A549 (cell line): ENCODE measurements around the gene CRACDL. TPM values are rescaled to one million over a fixed set of nuclear protein-coding genes. Genes with fewer than 3 reads are reported as not detected.

Source experiments
- ATAC-seq, 2 experiments: fragments of 200-7000 bp in 1 of 2; fragments of >200 bp in 1 of 2; cut with Nextera tagmentation in 1 of 2; cut with Tn5 transposase in 1 of 2; 3 replicates each; pipeline versions ENCODE4 v1.8.0 to v1.9.1; 2018 to 2020; ENCODE audit warnings: mild to moderate bottlenecking in 1 of 2, moderate library complexity in 1 of 2
- CTCF ChIA-PET: fragments of 300-600 bp; sonication (Branson Sonifier 250); formaldehyde crosslinking; extraction: SDS; loops from one replicate; lab custom pipeline; 2021; ENCODE audit warnings: antibody characterized with exemption, inconsistent platforms; lab: Yijun Ruan, JAX
- POLR2A ChIA-PET: fragments of 350-600 bp; formaldehyde crosslinking; extraction: SDS; loops from one replicate; lab custom pipeline; 2021; ENCODE audit warnings: antibody characterized with exemption, inconsistent platforms; lab: Yijun Ruan, JAX
- DNase-seq, 2 experiments: peaks; one replicate each; pipeline versions ENCODE4 v3.0.0 to v3.0.0-alpha.2; 2011 to 2016; ENCODE audit warnings: low read depth in 1 of 2, low spot score in 1 of 2
- FAIRE-seq: peaks from 2 replicates; lab custom pipeline; 2011; peaks lifted over from hg19 to GRCh38; lab: Jason Lieb, UNC
- H3K27ac ChIP-seq, 2 experiments: fragments of >200 bp; sonication (Bioruptor Twin); formaldehyde crosslinking; 3 replicates each; pipeline ENCODE4 v1.5.1; 2016 to 2017
- H3K4me1 ChIP-seq: fragments of >200 bp; sonication (Bioruptor Twin); formaldehyde crosslinking; 3 replicates; pipeline ENCODE4 v1.6.1; 2016
- H3K4me2 ChIP-seq: fragments of >200 bp; sonication (Bioruptor Twin); formaldehyde crosslinking; 3 replicates; pipeline ENCODE4 v1.6.1; 2016
- H3K4me3 ChIP-seq: fragments of >200 bp; sonication (Bioruptor Twin); formaldehyde crosslinking; 3 replicates; pipeline ENCODE4 v1.5.1; 2016
- H3K9me3 ChIP-seq: fragments of >200 bp; sonication (Bioruptor Twin); formaldehyde crosslinking; 3 replicates; pipeline ENCODE4 v1.6.1; 2016
- CBX2 ChIP-seq: fragments of 200-600 bp; sonication (generic); IDR thresholded peaks from 2 replicates; pipeline ENCODE4 v1.6.1; 2016; ENCODE audit warnings: low read depth, mild to moderate bottlenecking, borderline replicate concordance
- CEBPB ChIP-seq, 2 experiments: fragments of >200 bp in 1 of 2; sonication (Bioruptor Twin) in 1 of 2; formaldehyde crosslinking in 1 of 2; IDR thresholded peaks; 2 replicates each; pipeline ENCODE4 v1.6.1; 2012 to 2016
- CHD2 ChIP-seq: fragments of 150-350 bp; IDR thresholded peaks from 2 replicates; pipeline ENCODE4 v1.6.1; 2014; ENCODE audit warnings: low read length; ENCODE audit not compliant: partially characterized antibody
- CHD4 ChIP-seq: fragments of 200-600 bp; sonication (generic); IDR thresholded peaks from 2 replicates; pipeline ENCODE4 v1.6.1; 2016; ENCODE audit warnings: antibody characterized with exemption, mild to moderate bottlenecking, borderline replicate concordance
- EHF ChIP-seq: fragments of 250-450 bp; sonication (Bioruptor Pico); IDR thresholded peaks from 2 replicates; pipeline ENCODE4 v1.5.0; 2020; ENCODE audit warnings: mild to moderate bottlenecking
- FOSL2 ChIP-seq, 2 experiments: fragments of 450-650 bp in 1 of 2; fragments of >200 bp in 1 of 2; sonication (Bioruptor Twin) in 1 of 2; formaldehyde crosslinking; IDR thresholded peaks; 2 replicates each; pipeline versions ENCODE4 v1.5.0 to v1.6.1; 2016 to 2020; ENCODE audit warnings: mild to moderate bottlenecking in 1 of 2, moderate library complexity in 1 of 2
- FOXS1 ChIP-seq: fragments of 250-450 bp; sonication (Bioruptor Pico); IDR thresholded peaks from 2 replicates; pipeline ENCODE4 v1.5.0; 2020; ENCODE audit warnings: mild to moderate bottlenecking, moderate library complexity
- HEYL ChIP-seq: fragments of 250-450 bp; sonication (Bioruptor Pico); IDR thresholded peaks from 2 replicates; pipeline ENCODE4 v1.8.0; 2021; ENCODE audit warnings: mild to moderate bottlenecking, moderate library complexity
- HOXA7 ChIP-seq: fragments of 250-450 bp; sonication (Bioruptor Pico); IDR thresholded peaks from 2 replicates; pipeline ENCODE4 v1.5.0; 2020; ENCODE audit warnings: mild to moderate bottlenecking, moderate library complexity
- KDM1A ChIP-seq: fragments of 200-600 bp; sonication (generic); IDR thresholded peaks from 2 replicates; pipeline ENCODE4 v1.6.1; 2016; ENCODE audit warnings: low read depth, mild to moderate bottlenecking
- KDM5A ChIP-seq: fragments of 200-600 bp; sonication (generic); IDR thresholded peaks from 2 replicates; pipeline ENCODE4 v1.6.1; 2016; ENCODE audit warnings: antibody characterized with exemption, mild to moderate bottlenecking
- MAFK ChIP-seq: fragments of 450-650 bp; IDR thresholded peaks from 2 replicates; pipeline ENCODE4 v1.6.1; 2014; ENCODE audit not compliant: partially characterized antibody
- NPAS2 ChIP-seq: fragments of 250-450 bp; sonication (Bioruptor Pico); IDR thresholded peaks from 2 replicates; pipeline ENCODE4 v1.8.0; 2022; ENCODE audit warnings: mild to moderate bottlenecking, moderate library complexity, borderline replicate concordance
- NR3C1 ChIP-seq: fragments of >200 bp; sonication (Bioruptor Twin); formaldehyde crosslinking; IDR thresholded peaks from 3 replicates; pipeline ENCODE4 v1.6.1; 2017
- POLR2AphosphoS2 ChIP-seq: conservative IDR thresholded peaks from 2 replicates; pipeline ENCODE4 v1.6.1; 2012; ENCODE audit warnings: low read length, improper control_type of control experiment, inconsistent platforms
- RARB ChIP-seq: fragments of 250-450 bp; sonication (Bioruptor Pico); IDR thresholded peaks from 2 replicates; pipeline ENCODE4 v1.8.0; 2021; ENCODE audit warnings: mild to moderate bottlenecking, moderate library complexity
- RFX5 ChIP-seq: fragments of 450-650 bp; IDR thresholded peaks from 2 replicates; pipeline ENCODE4 v1.7.1; 2014; ENCODE audit warnings: antibody characterized with exemption, mild to moderate bottlenecking, moderate library complexity
- SREBF2 ChIP-seq: fragments of 450-650 bp; IDR thresholded peaks from 2 replicates; pipeline ENCODE4 v1.6.1; 2014; ENCODE audit warnings: mild to moderate bottlenecking, moderate library complexity
- TFCP2L1 ChIP-seq: fragments of 250-450 bp; sonication (Bioruptor Pico); IDR thresholded peaks from 2 replicates; pipeline ENCODE4 v1.5.0; 2021; ENCODE audit warnings: mild to moderate bottlenecking
- TP53 ChIP-seq: fragments of 250-450 bp; sonication (Bioruptor Pico); IDR thresholded peaks from 2 replicates; pipeline ENCODE4 v1.5.0; 2021; ENCODE audit warnings: mild to moderate bottlenecking, moderate library complexity
- ZC3H11A ChIP-seq: fragments of 450-650 bp; IDR thresholded peaks from 2 replicates; pipeline ENCODE4 v1.6.1; 2014; ENCODE audit warnings: antibody characterized with exemption, mild to moderate bottlenecking
- WGBS: methylation state at CpG from one replicate; pipeline ENCODE4 v1.1.6; 2017; ENCODE audit errors: missing lambda C conversion rate; 5-methylcytosine and 5-hydroxymethylcytosine counted together
- polyA plus RNA-seq, 4 experiments: library from polyadenylated mRNA; depleted of rRNA in 3 of 4; stranded (reverse); fragments of >200 nt; fragmentation: RNase III in 1 of 4; extraction: RNeasy Plus Mini Kit Qiagen cat#74134 plus additional on column Dnase treatment in 1 of 4; gene quantifications; 2 replicates in 3 of 4; 3 replicates in 1 of 4; pipeline ENCODE4 v1.2.3, GENCODE V29; 2011 to 2017
- TF ChIP-seq, protein P1 (sequence below): fragments of 150-350 bp; IDR thresholded peaks from 2 replicates; pipeline ENCODE4 v1.6.1; 2014; ENCODE audit warnings: low read depth, mild to moderate bottlenecking, low read length
- TF ChIP-seq, protein P2 (sequence below): IDR thresholded peaks from 2 replicates; pipeline ENCODE4 v1.6.1; 2012
- TF ChIP-seq, protein P3 (sequence below): IDR thresholded peaks from 2 replicates; pipeline ENCODE4 v1.6.1; 2012

Gene CRACDL
- polyA plus RNA-seq, 2 of the 4 experiments (the other 2 are of a cell fraction) = 0.21 to 0.36 TPM

DNA sequence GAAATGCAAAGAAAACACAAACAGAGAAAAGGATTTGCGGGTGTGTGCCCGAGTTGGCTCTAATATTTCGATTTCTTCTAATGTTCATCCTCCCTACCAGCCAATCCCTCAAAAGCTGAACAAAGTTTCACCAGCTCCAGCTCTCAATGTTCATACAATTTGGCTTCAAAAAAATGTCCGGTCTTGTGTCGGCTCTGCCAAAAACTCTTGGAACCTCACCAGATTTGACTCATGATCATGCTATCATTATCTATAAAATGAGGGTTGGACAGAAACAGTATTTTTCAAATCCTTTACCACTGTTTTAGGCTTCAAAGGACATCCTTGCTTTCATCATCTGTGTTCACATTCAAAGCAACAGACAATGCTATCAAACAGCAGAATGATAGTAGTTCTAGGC is 88.2 kb downstream of the CRACDL start:
- POLR2A ChIA-PET = no interaction called here
- no peak overlapping the region for H3K27ac ChIP-seq
- TF ChIP-seq, protein P1, sequence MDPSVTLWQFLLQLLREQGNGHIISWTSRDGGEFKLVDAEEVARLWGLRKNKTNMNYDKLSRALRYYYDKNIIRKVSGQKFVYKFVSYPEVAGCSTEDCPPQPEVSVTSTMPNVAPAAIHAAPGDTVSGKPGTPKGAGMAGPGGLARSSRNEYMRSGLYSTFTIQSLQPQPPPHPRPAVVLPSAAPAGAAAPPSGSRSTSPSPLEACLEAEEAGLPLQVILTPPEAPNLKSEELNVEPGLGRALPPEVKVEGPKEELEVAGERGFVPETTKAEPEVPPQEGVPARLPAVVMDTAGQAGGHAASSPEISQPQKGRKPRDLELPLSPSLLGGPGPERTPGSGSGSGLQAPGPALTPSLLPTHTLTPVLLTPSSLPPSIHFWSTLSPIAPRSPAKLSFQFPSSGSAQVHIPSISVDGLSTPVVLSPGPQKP = no peak
- TF ChIP-seq, protein P2, sequence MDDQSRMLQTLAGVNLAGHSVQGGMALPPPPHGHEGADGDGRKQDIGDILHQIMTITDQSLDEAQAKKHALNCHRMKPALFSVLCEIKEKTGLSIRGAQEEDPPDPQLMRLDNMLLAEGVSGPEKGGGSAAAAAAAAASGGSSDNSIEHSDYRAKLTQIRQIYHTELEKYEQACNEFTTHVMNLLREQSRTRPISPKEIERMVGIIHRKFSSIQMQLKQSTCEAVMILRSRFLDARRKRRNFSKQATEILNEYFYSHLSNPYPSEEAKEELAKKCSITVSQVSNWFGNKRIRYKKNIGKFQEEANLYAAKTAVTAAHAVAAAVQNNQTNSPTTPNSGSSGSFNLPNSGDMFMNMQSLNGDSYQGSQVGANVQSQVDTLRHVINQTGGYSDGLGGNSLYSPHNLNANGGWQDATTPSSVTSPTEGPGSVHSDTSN = no peak
- TF ChIP-seq CBX2 = no peak
- TF ChIP-seq, all 56 proteins: peak for 0
- Histone ChIP-seq H3K4me2 (no peak overlapping the region), H3K4me3 (no peak overlapping the region), H3K9me3 (no peaks in the 10 kb centered on the region), H3K4me1 (peaks cover 4% of the 10 kb centered on the region)
- no peak for DNase-seq
- CTCF ChIA-PET = interaction anchor here (0.9 to 1.5 kb wide), 4 partner anchors 8 to 198 kb away, joined by 3 to 6 read pairs (median 4); no protein-coding TSS in a partner anchor
- FAIRE-seq = no peak
- ATAC-seq = no peak
- 62% methylated on average over 5 of the region's 5 CpGs for WGBS

DNA sequence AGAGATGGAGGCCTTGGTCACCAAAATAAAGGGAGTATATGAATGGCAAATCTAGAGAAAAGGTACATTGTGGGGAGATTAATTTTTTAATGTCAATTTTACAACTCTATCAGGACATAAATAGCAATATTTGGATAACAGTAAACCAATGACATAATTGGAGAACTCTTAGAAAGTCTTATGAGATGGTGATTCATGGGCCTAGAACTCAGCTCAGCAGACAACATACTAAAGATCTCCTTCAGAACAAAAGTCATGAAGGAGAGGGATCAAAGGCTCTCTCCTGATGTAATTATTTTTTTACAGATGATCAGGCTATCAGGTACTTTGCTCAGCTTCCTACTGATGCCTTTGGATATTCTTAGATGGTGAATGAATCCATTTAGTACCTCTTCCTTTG is 90.0 kb downstream of the CRACDL start:
- CTCF ChIA-PET = no interaction called here
- Histone ChIP-seq H3K4me2 (no peak overlapping the region), H3K4me3 (no peak overlapping the region), H3K27ac (no peak overlapping the region), H3K9me3 (no peaks in the 10 kb centered on the region), H3K4me1 (peaks cover 10% of the 10 kb centered on the region)
- DNase-seq (no peak), FAIRE-seq (no peak), ATAC-seq (no peak)
- no peak for TF ChIP-seq RARB (CRISPR knock-in tag)
- TF ChIP-seq NPAS2 (CRISPR knock-in tag) = no peak
- POLR2A ChIA-PET = no interaction called here

DNA sequence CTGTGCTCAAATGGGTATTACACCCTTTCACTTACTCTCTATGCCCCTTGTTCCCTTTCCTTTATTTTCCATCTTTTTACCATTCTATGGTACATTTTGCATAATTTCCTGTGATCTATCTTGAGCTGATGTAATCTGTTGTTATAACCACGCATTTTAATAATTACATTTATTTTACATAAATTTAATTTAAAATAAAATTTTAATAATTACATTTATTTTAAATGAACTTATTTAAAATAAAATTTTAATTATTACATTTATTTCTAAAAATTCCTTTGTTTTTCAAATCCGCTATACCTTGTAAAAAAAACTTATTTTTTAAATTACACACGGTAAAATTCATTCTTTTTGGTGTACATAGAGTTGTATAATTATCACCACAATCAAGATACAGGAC is 93.9 kb downstream of the CRACDL start:
- POLR2A ChIA-PET = no interaction called here
- 0 out of 6 replicates have a peak overlapping the region, but pooled peaks have one; percentile 7 to 49 for H3K27ac ChIP-seq
- DNase-seq = no peak
- peaks cover 10% of the 10 kb centered on the region for H3K4me1 ChIP-seq
- no peak for TF ChIP-seq NR3C1
- no peak for TF ChIP-seq ZC3H11A
- no peak for TF ChIP-seq TP53
- no peak for TF ChIP-seq FOXS1
- no peak for TF ChIP-seq HEYL (CRISPR knock-in tag)
- no peak for FAIRE-seq
- H3K4me2 ChIP-seq = peak overlapping the region; percentile 21; the same call in 1 of the 3 replicates
- peaks cover 5% of the 10 kb centered on the region; the same call in 1 of the 3 replicates for H3K9me3 ChIP-seq
- no peak overlapping the region for H3K4me3 ChIP-seq
- CTCF ChIA-PET = no interaction called here
- no peak for ATAC-seq
- WGBS = 71% methylated on average over 3 of the region's 3 CpGs

DNA sequence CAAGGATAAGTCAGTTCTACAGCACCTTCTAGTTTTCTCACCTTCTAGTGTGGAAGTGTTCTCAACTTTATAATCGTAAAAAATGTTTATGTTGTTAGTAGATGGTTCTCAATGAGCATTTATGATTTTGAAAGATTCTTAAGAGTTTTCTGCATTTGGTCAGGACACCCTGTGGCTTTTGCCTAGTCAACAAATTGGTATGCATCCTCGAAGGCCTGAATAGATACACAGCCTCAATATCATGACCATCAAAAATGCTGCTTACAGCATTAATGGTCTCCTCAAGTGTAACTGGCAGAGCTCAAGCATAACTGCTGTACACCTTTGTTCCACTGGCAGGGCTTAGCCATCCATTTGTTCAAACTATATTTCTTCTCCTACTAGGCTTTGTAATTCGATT is 96.7 kb downstream of the CRACDL start:
- POLR2A ChIA-PET = no interaction called here
- DNase-seq (no peak), FAIRE-seq (no peak)
- no peak overlapping the region for H3K4me3 ChIP-seq
- no peak overlapping the region for H3K27ac ChIP-seq
- WGBS = 27% methylated on average over 3 of the region's 3 CpGs
- TF ChIP-seq MAFK (peak; percentile 36), HOXA7 (no peak)
- TF ChIP-seq, all 56 proteins: peak for 1
- H3K4me2 ChIP-seq = no peak overlapping the region
- ATAC-seq = no peak
- CTCF ChIA-PET = interaction anchor here (3.5 kb wide), 1 partner anchor 190 kb away, joined by 31 read pairs; no protein-coding TSS in a partner anchor
- peaks cover 5% of the 10 kb centered on the region; the same call in 1 of the 3 replicates for H3K9me3 ChIP-seq
- H3K4me1 ChIP-seq = peaks cover 10% of the 10 kb centered on the region

DNA sequence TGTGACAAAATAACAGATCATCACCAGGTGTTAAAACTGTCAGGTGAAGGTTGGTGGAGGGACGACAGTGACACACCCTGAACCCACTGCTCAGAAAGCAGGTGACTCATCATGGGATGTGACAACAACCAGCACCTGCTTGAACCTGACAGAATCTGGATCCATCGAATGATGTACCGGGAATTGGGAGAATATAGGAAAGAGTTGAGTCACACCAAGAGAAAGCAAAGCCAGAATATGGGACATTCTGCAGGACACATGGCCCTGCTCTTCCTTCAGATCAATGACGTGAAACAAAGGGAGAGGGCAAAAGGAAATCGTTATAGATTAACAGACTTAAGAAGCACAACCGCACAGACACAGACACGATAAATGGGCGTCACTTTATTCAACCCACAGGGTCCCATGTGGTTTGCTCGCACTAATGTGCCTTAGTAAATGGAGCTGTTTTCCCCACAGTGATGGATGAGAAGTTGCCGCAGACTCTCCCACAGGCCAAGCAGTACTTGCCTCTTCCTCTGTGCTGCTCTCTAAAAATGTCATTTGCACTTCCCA is 100.1 kb downstream of the CRACDL start:
- H3K4me1 ChIP-seq = no peaks in the 10 kb centered on the region
- 73% methylated on average over 10 of the region's 10 CpGs for WGBS
- POLR2A ChIA-PET = no interaction called here
- no peak for DNase-seq
- no peak for ATAC-seq
- TF ChIP-seq KDM1A (no peak), POLR2AphosphoS2 (no peak), NR3C1 (no peak), SREBF2 (no peak), RFX5 (no peak), CHD4 (no peak), CHD2 (no peak), CEBPB (IDR thresholded peaks at IDR 0.05) (no peak), KDM5A (no peak), HEYL (CRISPR knock-in tag) (no peak), EHF (no peak), TFCP2L1 (no peak), FOSL2 (IDR thresholded peaks at IDR 0.05) (no peak), FOSL2 (CRISPR knock-in tag; IDR thresholded peaks at IDR 0.05) (no peak; the same call in 1 of the 2 replicates)
- TF ChIP-seq, protein P3, sequence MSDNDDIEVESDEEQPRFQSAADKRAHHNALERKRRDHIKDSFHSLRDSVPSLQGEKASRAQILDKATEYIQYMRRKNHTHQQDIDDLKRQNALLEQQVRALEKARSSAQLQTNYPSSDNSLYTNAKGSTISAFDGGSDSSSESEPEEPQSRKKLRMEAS = no peak
- H3K9me3 ChIP-seq = peaks cover 5% of the 10 kb centered on the region; the same call in 1 of the 3 replicates
- no peak overlapping the region for H3K4me2 ChIP-seq
- no peak overlapping the region for H3K4me3 ChIP-seq
- FAIRE-seq = no peak
- CTCF ChIA-PET = interaction anchor here (0.7 to 3.5 kb wide), 7 partner anchors 10 to 190 kb away, joined by 3 to 31 read pairs (median 4); no protein-coding TSS in a partner anchor
- H3K27ac ChIP-seq = no peak overlapping the region
